GM12873 (cell line): Measurements from ENCODE around the gene FTSJ1.

ENCODE experiments used
- CTCF ChIP-seq: IDR thresholded peaks from 2 replicates; pipeline ENCODE4 v1.5.1; 2012; ENCODE audit warnings: low read depth, mild to moderate bottlenecking, moderate library complexity, low read length, control low read depth; ENCODE audit not compliant: insufficient read depth; ENCODE audit errors: missing control alignments

The FTSJ1 gene

GRCh38 chrX:48522291-48522690 is 46.3 kb downstream of the FTSJ1 start:
- TF ChIP-seq CTCF: no peak

GRCh38 chrX:48523682-48524081 is 47.7 kb downstream of the FTSJ1 start:
- no peak for TF ChIP-seq CTCF

GRCh38 chrX:48530736-48531135 is 54.7 kb downstream of the FTSJ1 start:
- TF ChIP-seq CTCF: no peak

GRCh38 chrX:48531358-48531959 is 55.5 kb downstream of the FTSJ1 start:
- no peak for TF ChIP-seq CTCF

- TF ChIP-seq CTCF: no peak
Measured at GRCh38 chrX:48532161-48532560, 56.2 kb downstream of the FTSJ1 start.

GRCh38 chrX:48533165-48533564 is 57.2 kb downstream of the FTSJ1 start:
- no peak for TF ChIP-seq CTCF
